GM19438 (cell line): ENCODE measurements around the gene ADD2.

Source experiments
- ATAC-seq: cut with Tn5 transposase; IDR thresholded peaks from one replicate; pipeline ENCODE4 v1.9.1; 2021; ENCODE audit warnings: low read depth; ENCODE audit not compliant: unreplicated experiment

The ADD2 gene

GRCh38 chr2:70726947-70727725 is 40.9 kb downstream of the ADD2 start:
- no peak for ATAC-seq

- ATAC-seq, result no peak
These were observed 42.5 kb downstream of the ADD2 start for GRCh38 chr2:70725505-70725904.

GRCh38 chr2:70724366-70724765 is 43.6 kb downstream of the ADD2 start:
- no peak for ATAC-seq

- no peak for ATAC-seq
These were observed 44.6 kb downstream of the ADD2 start for GRCh38 chr2:70723286-70723885.

GRCh38 chr2:70720124-70720523 is 47.9 kb downstream of the ADD2 start:
- no peak for ATAC-seq

GRCh38 chr2:70719231-70719630 is 48.8 kb downstream of the ADD2 start:
- ATAC-seq, result no peak

- ATAC-seq, result no peak
These were observed 49.3 kb downstream of the ADD2 start for GRCh38 chr2:70718736-70719135.

- ATAC-seq, result no peak
These were observed 49.8 kb downstream of the ADD2 start for GRCh38 chr2:70718241-70718640.

GRCh38 chr2:70717431-70718038 is 50.5 kb downstream of the ADD2 start:
- ATAC-seq, result no peak

- no peak for ATAC-seq
These were observed 51.0 kb downstream of the ADD2 start for GRCh38 chr2:70716951-70717350.

GRCh38 chr2:70716131-70716743 is 51.8 kb downstream of the ADD2 start:
- no peak for ATAC-seq

GRCh38 chr2:70715071-70715985 is 52.7 kb downstream of the ADD2 start:
- ATAC-seq, result no peak

- no peak for ATAC-seq
These were observed 53.7 kb downstream of the ADD2 start for GRCh38 chr2:70714141-70714905.

GRCh38 chr2:70712916-70713315 is 55.1 kb downstream of the ADD2 start:
- ATAC-seq, result no peak

- ATAC-seq, result no peak
These were observed 56.8 kb downstream of the ADD2 start for GRCh38 chr2:70711191-70711590.

GRCh38 chr2:70710038-70710690 is 57.8 kb downstream of the ADD2 start:
- no peak for ATAC-seq

- ATAC-seq, result no peak
These were observed 58.5 kb downstream of the ADD2 start for GRCh38 chr2:70709275-70710037.

GRCh38 chr2:70708376-70709199 is 59.4 kb downstream of the ADD2 start:
- no peak for ATAC-seq
